ENCODE measurements around the gene ITGB4.

The ITGB4 gene

DNA sequence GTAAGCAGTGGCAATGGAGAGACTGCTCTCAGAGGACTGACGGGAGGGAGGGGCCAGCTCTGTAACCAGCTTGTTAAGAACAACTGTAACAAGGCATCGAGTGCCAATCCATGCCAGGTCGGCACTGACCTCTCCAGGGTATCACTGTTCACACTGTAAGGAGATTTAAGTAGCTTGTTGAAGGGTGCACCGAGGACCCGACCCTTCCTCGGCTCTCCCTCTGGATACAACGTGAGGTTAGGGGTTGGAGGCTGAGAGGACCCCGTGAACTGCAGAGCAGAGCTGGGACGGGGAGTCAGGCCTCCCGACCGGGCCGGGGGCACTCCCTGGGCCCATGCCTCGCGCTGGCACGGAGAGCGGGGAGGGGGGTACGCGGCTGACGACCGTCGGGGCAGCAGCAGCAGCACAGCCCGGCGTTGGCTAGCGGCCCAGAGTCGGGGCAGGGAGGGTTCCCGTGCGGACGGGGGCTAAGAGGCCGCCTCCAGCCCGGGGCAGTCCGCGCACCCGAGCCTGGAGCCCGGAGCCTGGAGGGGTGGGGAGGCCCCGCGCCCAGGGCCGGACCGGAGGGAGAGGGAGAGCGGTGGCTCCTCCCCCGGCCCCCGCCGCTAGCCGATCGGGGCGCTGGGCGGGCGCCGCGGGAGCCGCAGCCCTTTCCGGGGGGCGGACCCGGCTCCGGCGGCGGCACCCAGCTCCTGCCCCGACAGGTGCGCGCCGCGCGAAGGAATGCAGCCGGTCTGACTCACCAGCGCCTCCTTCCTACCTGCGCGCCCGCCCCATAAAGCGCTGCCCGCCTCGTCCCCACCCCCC lies at the start of gene ITGB4:
ITGB4 (plus strand) TSS at position 804 of the 807 bp plus-strand sequence. CDS start 3,245 bp downstream, outside the sequence.
- DNase-seq, result peak; percentile 31

DNA sequence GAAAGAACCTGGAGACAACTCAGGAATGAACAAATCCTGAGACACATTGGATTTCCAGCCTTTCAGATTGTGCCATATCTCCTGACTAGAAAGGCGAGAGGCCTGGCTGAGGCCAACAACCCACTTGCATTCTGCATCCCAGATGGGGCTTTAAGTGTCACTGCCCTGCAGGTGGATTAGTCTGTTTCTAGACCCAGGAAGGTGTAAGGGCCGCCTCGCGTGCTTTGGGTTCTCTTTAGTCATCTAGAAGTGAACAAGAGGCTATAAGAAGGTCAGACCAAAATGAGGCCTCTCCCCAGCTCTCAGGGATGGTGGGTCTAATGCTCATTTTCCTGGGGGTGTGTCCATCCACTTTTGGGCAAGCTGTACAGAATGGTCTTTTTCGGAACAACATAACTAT lies 49.2 kb upstream of the ITGB4 start:
- no peak for DNase-seq

GRCh38 chr17:75673487-75673886 lies 47.8 kb upstream of the ITGB4 start:
- no peak for DNase-seq

- no peak for DNase-seq
These were observed 44.8 kb upstream of the ITGB4 start for GRCh38 chr17:75676461-75676860.

GRCh38 chr17:75679706-75680211 lies 41.5 kb upstream of the ITGB4 start:
- DNase-seq, result no peak

- DNase-seq, result no peak
These were observed 40.8 kb upstream of the ITGB4 start for GRCh38 chr17:75680431-75680830.

- no peak for DNase-seq
These were observed 40.0 kb upstream of the ITGB4 start for GRCh38 chr17:75681289-75681688.

DNA sequence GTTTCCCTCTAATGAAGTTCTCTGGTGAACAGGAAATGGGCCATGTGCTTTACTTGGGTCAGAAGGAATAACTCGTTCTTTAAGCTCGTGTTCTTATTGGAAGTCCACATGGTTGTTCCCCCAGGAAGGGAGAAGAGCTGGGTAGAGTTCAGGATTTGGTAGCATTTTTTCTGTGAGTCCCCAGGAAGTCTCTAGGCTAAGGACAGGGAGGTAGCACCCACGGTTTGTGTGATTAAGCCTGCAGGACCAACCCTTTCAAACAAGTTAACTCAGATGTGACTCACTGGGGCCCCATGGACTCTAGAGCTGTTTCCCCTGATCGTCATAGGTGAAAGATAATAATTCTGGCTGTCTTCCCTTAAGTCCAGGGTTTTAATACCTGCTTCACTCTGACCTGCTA lies 37.7 kb upstream of the ITGB4 start:
- no peak for DNase-seq

DNA sequence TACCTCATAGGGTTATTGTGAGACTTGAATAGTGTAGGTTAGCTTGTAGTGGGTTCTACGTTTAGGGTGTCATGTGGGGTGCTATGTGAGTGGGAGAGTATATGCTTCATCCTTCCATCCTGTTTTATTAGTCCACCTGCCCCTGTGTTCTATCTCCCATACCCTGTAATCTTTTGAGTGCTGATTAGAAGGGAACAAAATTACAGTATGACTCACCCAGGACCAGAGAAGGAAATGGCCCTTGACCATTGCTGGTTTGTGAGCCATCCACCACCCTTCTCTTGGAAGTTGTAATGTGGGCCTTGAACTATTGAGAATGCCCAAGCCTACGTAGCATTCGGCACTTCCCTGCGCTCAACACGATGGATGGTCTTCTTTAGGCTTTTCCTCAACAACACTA lies 37.0 kb upstream of the ITGB4 start:
- no peak for DNase-seq

GRCh38 chr17:75684924-75685323 lies 36.3 kb upstream of the ITGB4 start:
- no peak for DNase-seq

- DNase-seq, result no peak
These were observed 35.8 kb upstream of the ITGB4 start for GRCh38 chr17:75685499-75685898.

DNA sequence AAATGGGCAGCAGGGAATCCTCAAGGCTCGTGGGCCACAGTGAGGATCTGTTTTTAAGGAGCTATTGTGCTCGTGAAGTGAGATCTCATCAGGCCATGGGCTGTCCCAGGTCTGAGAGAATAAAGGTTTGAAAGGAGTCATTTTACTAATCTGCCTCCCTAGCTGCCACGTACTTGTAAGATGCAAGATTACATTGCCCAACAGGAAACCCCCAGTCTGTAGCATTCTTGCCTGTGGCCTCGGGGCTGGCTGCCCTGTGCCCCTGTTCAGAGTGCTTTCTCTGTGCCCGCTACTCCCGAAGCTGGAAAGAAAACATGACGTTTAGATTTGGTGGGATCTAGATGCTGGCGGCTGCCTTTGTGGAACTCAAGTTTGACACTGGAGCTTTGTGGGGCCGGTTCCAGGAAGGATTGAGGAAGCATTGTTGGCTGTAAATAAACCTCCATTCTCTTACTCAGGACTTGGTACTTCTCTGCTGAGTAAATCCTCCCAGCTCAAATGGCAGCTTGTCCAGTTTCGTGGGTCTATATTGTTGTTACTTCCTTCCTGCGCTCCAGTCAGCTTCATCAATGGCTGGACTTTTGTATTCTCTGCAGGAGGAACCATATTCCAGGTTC lies 32.9 kb upstream of the ITGB4 start:
- DNase-seq, result no peak

DNA sequence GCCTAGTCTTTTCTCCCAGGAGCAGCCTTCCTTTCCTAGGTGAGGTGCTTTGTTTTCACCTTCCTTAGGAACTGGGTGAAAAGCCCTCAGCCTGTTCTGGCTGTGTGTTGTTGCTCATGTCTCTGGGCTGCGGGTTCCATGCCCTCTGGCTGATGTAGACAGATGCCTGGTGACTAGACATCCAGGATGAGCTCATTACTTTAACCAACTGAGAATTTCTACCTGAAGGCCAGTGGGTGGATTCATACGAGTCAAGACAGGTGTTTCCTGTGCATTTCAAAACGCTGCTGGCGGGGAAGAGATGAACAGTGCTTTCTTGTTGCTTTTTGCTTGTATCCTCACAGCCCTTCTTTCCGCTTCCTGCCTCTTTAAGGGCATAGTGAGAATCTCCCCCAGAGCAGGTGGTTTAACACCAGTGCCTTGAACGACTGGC lies 31.8 kb upstream of the ITGB4 start:
- no peak for DNase-seq

DNA sequence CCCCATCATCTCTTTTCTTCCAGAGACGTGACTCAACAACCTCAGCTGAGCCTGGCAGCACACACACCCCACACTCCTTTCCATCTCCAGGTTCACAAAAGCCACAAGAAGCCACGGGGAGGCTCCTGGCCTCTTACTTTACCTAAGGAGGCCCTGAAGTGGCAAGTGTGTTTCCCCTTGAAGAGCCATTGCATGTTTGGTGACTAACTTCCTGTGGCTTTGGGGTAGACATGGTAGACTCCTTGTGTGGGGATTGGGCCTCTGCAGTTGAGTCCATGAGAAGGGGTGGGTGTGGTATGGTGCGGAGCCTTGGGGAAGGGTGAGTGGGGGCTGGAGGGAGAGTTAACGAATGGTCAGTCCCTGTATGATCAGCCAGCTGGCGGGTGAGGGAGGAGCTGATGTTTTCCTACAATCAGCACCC lies 29.9 kb upstream of the ITGB4 start:
- DNase-seq, result no peak

DNA sequence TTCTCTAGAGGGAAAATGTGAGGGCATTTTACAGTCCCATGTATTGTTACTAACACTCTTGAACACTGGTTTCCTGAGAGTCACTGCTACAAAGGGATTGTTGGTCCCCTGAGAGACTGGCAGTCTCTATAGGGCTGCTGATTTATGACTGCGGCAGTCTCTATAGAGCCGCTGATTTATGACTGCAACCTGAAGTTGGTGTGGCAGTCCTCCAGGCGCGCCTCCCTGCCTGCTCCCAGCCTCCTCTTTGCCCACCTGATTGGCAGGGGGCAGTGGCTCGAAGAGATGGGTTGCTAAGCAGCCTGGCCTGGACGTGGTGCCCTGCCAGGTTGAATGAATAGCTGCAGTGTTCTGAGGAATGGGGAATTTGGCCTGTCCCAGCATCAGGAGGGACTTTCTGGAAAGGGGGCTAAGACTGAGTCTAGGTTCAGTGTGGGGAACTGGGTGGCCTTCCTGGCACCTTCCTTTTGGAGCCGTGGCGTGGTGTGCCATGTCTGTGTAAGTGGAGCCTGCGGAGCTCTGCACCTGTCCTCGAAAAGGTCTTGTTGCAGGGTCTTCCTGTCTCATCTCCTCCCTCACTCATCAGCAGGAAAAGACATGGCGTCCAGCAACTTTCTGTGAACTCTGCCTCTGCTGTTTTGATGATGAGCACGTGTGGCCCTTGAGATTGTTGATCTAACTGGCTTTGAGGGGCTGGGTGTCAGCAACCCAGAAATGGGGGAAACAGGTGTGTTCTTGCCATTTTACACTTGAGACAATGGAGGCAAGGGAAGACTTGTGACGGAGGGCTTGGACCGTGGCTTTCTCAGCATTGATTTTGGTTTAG lies 29.2 kb upstream of the ITGB4 start:
- peak; percentile 50 for DNase-seq

DNA sequence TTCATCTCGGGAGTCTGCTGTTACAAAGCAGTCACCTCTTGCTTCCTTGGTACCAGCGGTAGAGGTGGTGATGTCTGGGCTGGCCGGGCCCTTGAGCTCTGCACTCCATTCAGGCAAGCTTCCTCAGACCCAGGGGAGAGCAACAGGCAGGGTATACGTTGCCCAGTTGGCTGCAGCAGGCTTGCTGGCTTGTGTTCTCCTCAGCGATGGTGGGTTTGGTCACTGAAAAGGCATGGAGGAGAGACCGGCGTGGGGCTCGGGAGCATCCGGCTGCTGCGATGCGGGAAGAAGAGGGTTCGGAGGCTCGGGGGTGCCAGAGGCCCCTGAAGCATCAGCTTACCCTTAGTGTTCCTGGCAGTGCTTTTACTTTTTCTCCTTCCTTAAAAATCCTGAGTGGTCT lies 28.3 kb upstream of the ITGB4 start:
- DNase-seq, result no peak

- DNase-seq, result no peak
These were observed 27.5 kb upstream of the ITGB4 start for GRCh38 chr17:75693500-75694481.

DNA sequence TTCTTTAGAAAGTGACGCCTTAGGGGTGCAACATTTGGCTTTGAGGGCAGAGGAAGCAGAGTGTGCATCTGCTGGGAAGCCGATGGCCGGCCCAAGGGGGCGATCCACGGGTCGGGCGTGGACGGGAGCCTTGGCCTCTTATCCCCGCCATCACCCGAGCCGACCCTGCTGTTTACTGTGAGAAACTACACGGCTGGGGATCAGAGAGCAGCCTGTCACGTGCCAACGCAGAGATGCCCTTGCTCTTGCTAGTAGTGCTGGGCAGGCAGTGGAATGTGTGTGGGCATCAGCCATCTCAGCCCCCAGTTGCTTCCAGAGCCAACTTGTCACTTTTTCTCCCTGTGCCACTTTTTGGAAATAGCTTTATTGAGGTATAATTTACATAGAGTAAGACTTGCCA lies 26.7 kb upstream of the ITGB4 start:
- no peak for DNase-seq

GRCh38 chr17:75695141-75695829 lies 26.0 kb upstream of the ITGB4 start:
- no peak for DNase-seq

- DNase-seq, result no peak
These were observed 25.4 kb upstream of the ITGB4 start for GRCh38 chr17:75695830-75696271.

DNA sequence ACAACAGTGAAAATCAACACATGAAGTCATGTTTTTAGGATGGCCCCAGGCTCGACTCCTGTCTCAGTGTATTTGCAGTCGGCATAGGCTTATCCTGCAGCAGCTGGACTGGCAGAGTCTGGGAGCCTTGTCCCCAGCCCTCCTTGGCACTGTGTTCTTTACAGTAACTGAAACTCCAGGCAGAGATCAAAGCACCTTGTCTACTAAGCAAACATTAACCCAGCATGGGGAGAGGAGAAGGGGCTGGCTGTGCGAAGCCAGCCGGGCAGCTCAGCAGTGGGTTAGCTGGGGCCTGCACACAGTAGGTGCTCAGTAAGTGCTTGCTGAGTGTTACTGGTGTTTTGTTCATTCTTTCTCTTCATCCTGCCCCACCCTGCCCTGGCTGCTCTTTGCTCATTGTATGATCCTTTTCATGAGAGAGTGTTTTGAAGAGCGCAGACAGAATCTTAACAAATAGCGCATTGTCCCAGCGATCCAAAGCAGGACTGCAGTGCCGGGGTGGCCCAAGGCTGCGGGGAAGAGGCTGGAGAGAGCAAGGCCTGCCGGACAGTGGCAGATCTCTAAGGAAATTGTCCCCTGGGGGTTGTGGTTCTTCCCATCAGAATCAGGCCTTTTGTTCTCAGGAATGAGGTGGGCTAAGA lies 23.5 kb upstream of the ITGB4 start:
- no peak for DNase-seq

Data from NCI-H1436 (cell line).